IgD-negative memory B cell (primary cell): ENCODE measurements around the gene RASL11B. TPM values are rescaled to one million over a fixed set of nuclear protein-coding genes. Genes with fewer than 3 reads are reported as not detected.

Source experiments
- H3K27ac Mint-ChIP-seq, 3 donors: one replicate each; pipeline ENCODE4 v1.8.0; 2020 to 2022; ENCODE audit warnings: mild to moderate bottlenecking in 3 of 3, mixed read lengths in 3 of 3, moderate library complexity in 1 of 3
- H3K27me3 Mint-ChIP-seq: one replicate; pipeline ENCODE4 v1.8.0; 2021; ENCODE audit warnings: mixed read lengths
- H3K36me3 Mint-ChIP-seq: one replicate; pipeline ENCODE4 v1.8.0; 2020; ENCODE audit warnings: mild to moderate bottlenecking, mixed read lengths
- H3K4me1 Mint-ChIP-seq, 3 donors: one replicate each; pipeline ENCODE4 v1.8.0; 2020 to 2022; ENCODE audit warnings: mixed read lengths in 3 of 3, mild to moderate bottlenecking in 1 of 3
- H3K4me3 Mint-ChIP-seq, 4 donors: one replicate each; pipeline ENCODE4 v1.8.0; 2020 to 2022; ENCODE audit warnings: mild to moderate bottlenecking in 4 of 4, mixed read lengths in 4 of 4, moderate library complexity in 3 of 4
- H3K9me3 Mint-ChIP-seq, 3 donors: one replicate each; pipeline ENCODE4 v1.8.0; 2020 to 2021; ENCODE audit warnings: mixed read lengths in 3 of 3, mild to moderate bottlenecking in 1 of 3
- polyA plus RNA-seq: library from polyadenylated mRNA; unstranded; fragments of 300-500 nt; fragmentation: Illumina TruSeq; gene quantifications from one replicate; pipeline ENCODE4 v1.2.3, GENCODE V29; 2021

RASL11B gene
- polyA plus RNA-seq, 1 donor from 2014 or later = 0.13 TPM

- Mint-ChIP-seq H3K27me3 (no peaks in the 10 kb centered on the region), H3K36me3 (peaks cover 12% of the 10 kb centered on the region), H3K4me1 (no peaks in the 10 kb centered on the region), H3K27ac (no peak overlapping the region), H3K4me3 (no peak overlapping the region), H3K9me3 (peaks cover 0 to 3% (median 2%) of the 10 kb centered on the region in 3 donors)
These were observed 32.3 kb downstream of the RASL11B start for GRCh38 chr4:52894443-52894842.

DNA sequence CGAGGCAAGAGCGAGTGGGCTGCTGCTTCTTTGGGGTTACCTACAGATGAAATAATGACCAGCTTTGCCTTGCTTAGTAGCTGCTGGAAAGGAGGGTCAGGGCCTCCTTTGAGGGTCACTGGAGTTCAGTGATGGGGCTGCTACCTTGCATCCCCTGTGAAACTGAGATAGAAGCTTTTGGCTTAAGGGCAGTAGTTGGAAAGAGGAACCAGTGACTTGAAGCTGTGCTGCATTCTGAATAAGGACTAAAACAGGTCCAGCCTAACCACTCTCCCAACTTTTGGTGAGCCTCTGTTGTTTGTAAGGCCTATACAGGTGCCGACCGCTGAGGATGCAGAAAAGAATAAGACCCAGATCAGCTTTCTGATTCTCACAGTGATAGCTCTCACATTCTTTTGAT, 41.2 kb downstream of the RASL11B start:
- Mint-ChIP-seq H3K27ac (no peak overlapping the region), H3K9me3 (peaks cover 0 to 3% (median 0%) of the 10 kb centered on the region in 3 donors), H3K4me1 (no peaks in the 10 kb centered on the region), H3K27me3 (no peaks in the 10 kb centered on the region), H3K36me3 (peaks cover 22% of the 10 kb centered on the region), H3K4me3 (no peak overlapping the region)

- Mint-ChIP-seq H3K36me3 (peaks cover 22% of the 10 kb centered on the region), H3K4me1 (no peaks in the 10 kb centered on the region), H3K9me3 (no peaks in the 10 kb centered on the region), H3K4me3 (no peak overlapping the region), H3K27ac (no peak overlapping the region), H3K27me3 (no peaks in the 10 kb centered on the region)
These were observed 42.3 kb downstream of the RASL11B start for GRCh38 chr4:52904421-52904820.

DNA sequence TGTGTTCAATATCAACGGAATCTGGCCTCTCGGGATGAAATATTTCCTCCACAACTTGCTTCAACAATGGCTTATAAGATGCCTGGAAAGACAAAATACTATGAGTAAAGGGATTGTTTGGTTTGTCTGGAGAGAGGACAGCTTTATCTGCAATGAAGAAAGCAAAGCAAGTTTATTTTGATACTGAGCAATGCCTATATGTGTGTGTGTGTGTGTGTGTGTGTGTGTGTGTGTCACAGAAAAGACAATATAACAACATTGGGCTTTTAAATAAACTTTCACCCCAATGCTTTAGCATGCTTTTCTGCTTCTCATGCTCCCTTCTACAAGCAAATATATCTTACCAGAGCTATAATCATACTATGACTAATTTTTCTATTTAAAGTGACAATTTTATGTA, 45.4 kb downstream of the RASL11B start:
- H3K4me1 Mint-ChIP-seq = no peaks in the 10 kb centered on the region
- no peaks in the 10 kb centered on the region for H3K27me3 Mint-ChIP-seq
- no peak overlapping the region for H3K4me3 Mint-ChIP-seq
- no peak overlapping the region for H3K27ac Mint-ChIP-seq
- no peaks in the 10 kb centered on the region for H3K9me3 Mint-ChIP-seq
- H3K36me3 Mint-ChIP-seq = peaks cover 22% of the 10 kb centered on the region

- Mint-ChIP-seq H3K36me3 (peaks cover 13% of the 10 kb centered on the region), H3K4me1 (no peaks in the 10 kb centered on the region), H3K27me3 (no peaks in the 10 kb centered on the region), H3K9me3 (peaks cover 0 to 2% (median 0%) of the 10 kb centered on the region in 3 donors), H3K27ac (no peak overlapping the region), H3K4me3 (no peak overlapping the region)
These were observed 48.0 kb downstream of the RASL11B start for GRCh38 chr4:52910115-52910514.

GRCh38 chr4:52911684-52912294, 49.7 kb downstream of the RASL11B start:
- no peak overlapping the region for H3K27ac Mint-ChIP-seq
- H3K9me3 Mint-ChIP-seq = peaks cover 0 to 2% (median 0%) of the 10 kb centered on the region in 3 donors
- peaks cover 8% of the 10 kb centered on the region for H3K36me3 Mint-ChIP-seq

GRCh38 chr4:52912608-52913007, 50.5 kb downstream of the RASL11B start:
- Mint-ChIP-seq H3K9me3 (peaks cover 0 to 2% (median 0%) of the 10 kb centered on the region in 3 donors), H3K27ac (no peak overlapping the region), H3K27me3 (no peaks in the 10 kb centered on the region), H3K36me3 (peaks cover 2% of the 10 kb centered on the region), H3K4me1 (no peaks in the 10 kb centered on the region), H3K4me3 (no peak overlapping the region)

More at GRCh38 chr4:52911684-52912294, 49.7 kb downstream of the RASL11B start:
- H3K4me3 Mint-ChIP-seq = no peak overlapping the region
- H3K27me3 Mint-ChIP-seq = no peaks in the 10 kb centered on the region
- H3K4me1 Mint-ChIP-seq = no peaks in the 10 kb centered on the region

GRCh38 chr4:52914051-52914605, 52.0 kb downstream of the RASL11B start:
- peaks cover 0 to 2% (median 0%) of the 10 kb centered on the region in 3 donors for H3K9me3 Mint-ChIP-seq
- H3K36me3 Mint-ChIP-seq = no peaks in the 10 kb centered on the region
- no peaks in the 10 kb centered on the region for H3K27me3 Mint-ChIP-seq
- H3K4me3 Mint-ChIP-seq = no peak overlapping the region
- H3K27ac Mint-ChIP-seq = no peak overlapping the region
- H3K4me1 Mint-ChIP-seq = no peaks in the 10 kb centered on the region

DNA sequence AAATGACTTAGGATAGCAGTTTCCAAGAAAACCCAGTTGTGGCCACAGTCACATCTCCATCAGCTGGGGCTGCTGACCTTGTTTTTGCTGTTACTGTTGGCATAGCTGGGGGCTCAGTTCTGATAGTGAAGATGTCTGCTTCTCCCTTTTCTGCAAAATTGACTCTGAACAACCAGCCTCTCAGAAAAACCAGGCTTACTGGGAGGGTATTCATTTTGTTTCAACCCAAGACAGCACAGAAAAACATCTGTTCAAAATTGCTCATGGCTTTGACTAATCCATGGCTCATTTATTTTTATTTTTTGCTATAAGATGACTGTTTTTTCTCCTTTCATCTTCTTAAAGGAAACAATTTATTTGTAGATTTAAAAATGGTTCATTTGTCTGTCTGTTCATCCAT, 53.1 kb downstream of the RASL11B start:
- no peaks in the 10 kb centered on the region for H3K27me3 Mint-ChIP-seq
- no peak overlapping the region for H3K27ac Mint-ChIP-seq
- H3K9me3 Mint-ChIP-seq = peaks cover 0 to 2% (median 0%) of the 10 kb centered on the region in 3 donors
- no peak overlapping the region for H3K4me3 Mint-ChIP-seq
- no peaks in the 10 kb centered on the region for H3K4me1 Mint-ChIP-seq
- no peaks in the 10 kb centered on the region for H3K36me3 Mint-ChIP-seq

- Mint-ChIP-seq H3K27ac (no peak overlapping the region), H3K27me3 (no peaks in the 10 kb centered on the region), H3K9me3 (peaks cover 0 to 2% (median 0%) of the 10 kb centered on the region in 3 donors), H3K36me3 (no peaks in the 10 kb centered on the region), H3K4me3 (no peak overlapping the region), H3K4me1 (no peaks in the 10 kb centered on the region)
These were observed 53.7 kb downstream of the RASL11B start for GRCh38 chr4:52915730-52916300.

Other genes with a start within 250 kb of the RASL11B start
- 3.5 TPM for gene USP46, start 203.0 kb upstream of the RASL11B start, polyA plus RNA-seq
- not detected for gene ERVMER34-1, start 110.9 kb upstream of the RASL11B start, polyA plus RNA-seq